AG09319 (cell line): ENCODE measurements around the gene GRIN2D.
"Not testable (repeated sequence)": the region's sequence is repeated elsewhere in the genome, so short reads cannot be mapped to it uniquely, and the experiment has no call there.

Source experiments
- DNase-seq: peaks from one replicate; pipeline ENCODE4 v3.0.0-alpha.2; 2010; ENCODE audit warnings: low read depth; ENCODE audit errors: extremely low read depth
- CTCF ChIP-seq: IDR thresholded peaks from 2 replicates; pipeline ENCODE4 v1.5.1; 2011; ENCODE audit warnings: low read depth, mild to moderate bottlenecking, inconsistent platforms, low read length, moderate library complexity

The GRIN2D gene

DNA sequence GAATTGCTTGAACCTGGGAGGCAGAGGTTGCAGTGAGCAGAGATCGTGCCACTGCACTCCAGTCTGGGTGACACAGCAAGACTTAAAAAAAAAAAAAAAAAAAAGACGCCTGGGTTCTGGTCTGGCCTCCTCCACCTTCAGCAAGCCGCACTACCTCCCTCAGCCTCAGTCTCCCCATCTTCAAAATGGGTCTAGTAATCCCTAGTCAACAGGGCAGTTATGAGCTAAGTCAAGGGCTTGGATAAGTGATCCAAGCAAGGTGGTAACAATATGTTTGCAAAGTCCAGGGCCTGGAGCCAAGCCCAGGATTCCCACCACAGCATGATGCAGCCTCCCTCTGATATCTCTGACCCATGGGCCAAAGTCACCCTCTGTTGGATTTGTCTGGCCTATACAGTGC is 6.5 kb upstream of the GRIN2D start:
- TF ChIP-seq CTCF, result no peak
- no peak for DNase-seq

- peak; percentile 67 for TF ChIP-seq CTCF
- DNase-seq, result no peak
Measured at GRCh38 chr19:48390188-48391099, 3.0 kb upstream of the GRIN2D start.

DNA sequence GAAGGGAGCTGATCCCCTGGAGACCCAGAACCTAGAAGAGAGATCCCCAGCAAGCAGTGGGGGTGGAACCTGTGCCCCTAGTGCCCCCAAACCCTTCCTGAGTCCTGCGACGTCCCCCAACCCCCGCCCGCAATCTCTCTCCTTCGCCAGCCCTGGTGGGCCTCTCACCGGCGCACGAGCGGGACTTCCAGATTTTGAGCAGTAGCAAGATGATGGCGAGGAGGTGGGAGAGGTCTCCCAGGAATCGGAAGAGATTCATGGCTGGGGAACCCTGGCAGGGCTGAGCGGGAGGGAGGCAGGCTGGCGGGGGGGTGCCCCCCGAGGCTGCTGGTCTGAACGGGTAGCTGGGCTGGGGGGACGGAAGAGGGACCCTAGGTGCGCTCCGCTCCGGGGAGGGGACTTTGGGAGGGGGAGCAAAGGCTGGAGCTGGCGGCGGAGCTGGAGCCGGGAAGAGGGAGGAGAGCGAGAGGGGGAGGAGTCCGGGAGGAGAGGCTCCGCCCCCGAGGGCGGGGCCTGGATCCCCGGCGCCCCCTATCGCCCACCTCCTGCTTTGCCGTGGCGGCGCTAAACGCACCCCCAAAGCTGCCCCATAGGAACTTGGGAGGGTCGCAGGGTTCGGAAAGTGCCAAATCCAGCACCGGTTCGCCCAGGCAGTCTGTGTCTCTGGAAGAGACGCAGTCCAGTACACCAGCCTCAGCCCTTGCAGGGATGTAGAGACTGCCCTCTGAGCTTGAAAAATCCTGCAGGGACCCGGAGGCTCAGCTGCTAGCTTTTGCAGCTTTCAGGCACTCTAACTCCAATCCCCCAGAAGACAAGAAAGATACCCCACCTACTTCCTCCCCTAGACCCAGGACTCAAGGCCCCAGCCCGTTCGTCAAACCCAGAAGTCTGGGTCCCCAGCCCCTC is 2.1 kb upstream of the GRIN2D start, which contains the start of gene KDELR1:
Gene KDELR1 (minus strand): TSS at position 452 of the 906 bp plus-strand sequence. CDS start 193 bp downstream, at position 259.
- peak; percentile 93 for TF ChIP-seq CTCF
- DNase-seq, result peak; percentile 35

- not testable (repeated sequence) for DNase-seq
Measured at GRCh38 chr19:48392006-48392344, 1.5 kb upstream of the GRIN2D start.

DNA sequence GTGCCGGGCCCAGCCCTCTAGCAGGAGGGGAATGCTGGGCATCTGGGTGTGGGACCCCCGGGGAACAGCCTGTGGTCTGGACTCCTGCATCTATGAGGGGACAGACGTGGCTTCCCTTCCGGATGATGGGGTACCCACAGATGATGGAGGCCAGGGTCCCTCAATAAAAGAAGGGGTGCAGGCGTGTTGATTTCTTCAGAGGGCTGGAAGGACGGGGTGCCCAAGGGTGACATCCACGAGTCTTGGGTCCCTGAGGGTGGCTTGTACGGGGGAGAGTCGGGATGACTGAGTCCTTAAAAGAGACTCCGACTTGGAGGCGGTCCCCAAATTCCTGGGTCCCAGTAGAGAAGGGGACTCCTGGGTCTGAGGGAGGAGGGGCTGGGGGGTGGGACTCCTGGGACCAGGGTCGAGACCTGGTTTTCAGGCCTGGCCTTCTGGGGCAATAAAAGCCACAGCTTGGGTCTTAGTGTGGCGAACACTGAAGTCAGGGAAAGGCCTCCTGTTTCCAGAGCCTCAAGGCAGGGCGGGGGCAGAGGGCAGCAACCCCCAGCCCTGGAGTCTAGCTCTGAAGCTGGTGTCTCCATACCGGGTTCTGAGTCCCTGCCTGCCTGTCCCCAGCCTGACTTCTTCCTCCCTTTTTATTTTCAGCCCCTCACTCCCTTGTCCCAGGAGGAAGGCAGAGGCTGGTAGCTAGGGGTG is 459 bp upstream of the GRIN2D start:
- no peak for TF ChIP-seq CTCF
- DNase-seq, result no peak

DNA sequence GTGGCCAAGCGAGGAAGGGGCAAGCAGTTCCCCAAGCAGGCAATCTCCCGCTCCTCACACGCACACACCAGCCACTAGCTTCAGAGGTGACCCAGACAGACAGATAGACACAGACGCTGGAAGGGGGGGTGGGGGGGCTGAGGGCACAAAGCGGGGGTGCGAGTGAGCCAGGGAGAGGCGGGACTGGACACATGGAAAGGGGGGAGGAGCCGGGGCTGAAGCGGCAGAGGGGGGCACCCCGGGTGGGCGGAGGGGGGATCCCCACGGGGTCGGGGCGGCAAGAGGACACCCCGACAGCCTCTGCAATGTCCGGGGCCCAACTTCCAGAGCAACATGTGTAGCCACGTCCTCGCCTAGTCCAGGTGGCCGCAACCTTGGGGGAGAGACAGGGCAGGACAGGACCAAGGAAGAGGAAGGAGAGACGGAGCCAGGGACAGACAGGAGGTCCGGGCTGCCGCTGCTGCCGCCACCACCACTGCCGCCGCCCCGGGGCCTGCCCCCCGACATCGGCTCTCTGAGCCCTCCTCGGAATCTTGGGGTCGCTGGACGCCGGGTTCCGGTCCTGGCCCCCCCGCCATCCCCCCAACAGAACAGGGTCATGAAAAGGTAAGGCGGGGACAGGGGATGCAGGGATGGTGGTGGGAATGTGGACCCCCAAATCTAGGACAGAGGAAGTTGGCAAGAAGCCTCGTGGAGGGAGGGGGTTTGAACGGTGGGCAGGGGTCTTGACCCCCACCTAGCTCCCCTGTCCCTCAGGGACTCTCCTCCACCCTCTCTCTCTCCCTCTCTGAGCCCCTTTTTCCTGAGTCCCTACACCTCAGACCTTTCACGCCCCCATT is 1.1 kb downstream of the GRIN2D start:
- no peak for DNase-seq
- TF ChIP-seq CTCF, result no peak

GRCh38 chr19:48395170-48395455 is 1.6 kb downstream of the GRIN2D start:
- DNase-seq, result no peak
- TF ChIP-seq CTCF, result no peak
